Liver (tissue), 7 donors: Measurements from ENCODE around the gene RMP24.

Source experiments
- DNase-seq: peaks from one replicate; pipeline ENCODE4 v3.0.0-alpha.2; 2017; ENCODE audit warnings: low spot score
- H3K27ac ChIP-seq, 2 donors: one replicate each; pipeline ENCODE4 v1.7.0; 2013; ENCODE audit warnings: inconsistent platforms in 2 of 2, low read length in 2 of 2, control low read depth in 1 of 2, low read depth in 1 of 2, mild to moderate bottlenecking in 1 of 2
- H3K27me3 ChIP-seq, 4 donors: one replicate each; pipeline versions ENCODE4 v1.6.1 to v1.7.0; 2013; ENCODE audit warnings: low read length in 3 of 4, inconsistent platforms in 1 of 4, mild to moderate bottlenecking in 1 of 4, moderate library complexity in 1 of 4; ENCODE audit not compliant: control insufficient read depth in 4 of 4, insufficient read depth in 4 of 4
- H3K36me3 ChIP-seq, 4 donors: one replicate each; pipeline versions ENCODE4 v1.6.1 to v1.7.0; 2013; ENCODE audit warnings: low read length in 3 of 4, mild to moderate bottlenecking in 3 of 4, low read depth in 1 of 4, moderate library complexity in 1 of 4; ENCODE audit not compliant: control insufficient read depth in 4 of 4, insufficient read depth in 3 of 4
- H3K4me1 ChIP-seq, 4 donors: one replicate each; pipeline versions ENCODE4 v1.6.1 to v1.7.0; 2013; ENCODE audit warnings: low read length in 3 of 4, mild to moderate bottlenecking in 3 of 4, moderate library complexity in 1 of 4; ENCODE audit not compliant: control insufficient read depth in 4 of 4, insufficient read depth in 4 of 4
- H3K4me3 ChIP-seq, 3 donors: one replicate each; pipeline versions ENCODE4 v1.6.1 to v1.7.0; 2013; ENCODE audit warnings: low read length in 3 of 3, control low read depth in 1 of 3, low read depth in 1 of 3, mild to moderate bottlenecking in 1 of 3
- H3K9ac ChIP-seq, 2 donors: one replicate each; pipeline ENCODE4 v1.7.0; 2013; ENCODE audit warnings: low read length in 2 of 2, mild to moderate bottlenecking in 2 of 2, moderate library complexity in 2 of 2, control low read depth in 1 of 2, low read depth in 1 of 2
- H3K9me3 ChIP-seq, 4 donors: one replicate each; pipeline versions ENCODE4 v1.6.1 to v1.7.0; 2013; ENCODE audit warnings: low read length in 3 of 4; ENCODE audit not compliant: control insufficient read depth in 4 of 4
- FOXA2 ChIP-seq: IDR thresholded peaks from 2 replicates; pipeline ENCODE4 v1.6.1; 2016; ENCODE audit warnings: antibody characterized with exemption
- GABPA ChIP-seq, 2 donors: IDR thresholded peaks in 1 of 2; conservative IDR thresholded peaks in 1 of 2; 2 replicates each; pipeline ENCODE4 v1.6.1; 2016; ENCODE audit warnings: antibody characterized with exemption in 2 of 2, mild to moderate bottlenecking in 1 of 2, moderate library complexity in 1 of 2
- HNF4A ChIP-seq, 2 donors: conservative IDR thresholded peaks; 2 replicates each; pipeline ENCODE4 v1.6.1; 2016; ENCODE audit warnings: antibody characterized with exemption in 2 of 2, mild to moderate bottlenecking in 2 of 2
- MAX ChIP-seq: IDR thresholded peaks from 2 replicates; pipeline ENCODE4 v1.6.1; 2016; ENCODE audit warnings: antibody characterized with exemption
- REST ChIP-seq: IDR thresholded peaks from 2 replicates; pipeline ENCODE4 v1.6.1; 2016; ENCODE audit warnings: antibody characterized with exemption, mild to moderate bottlenecking
- SP1 ChIP-seq: IDR thresholded peaks from 2 replicates; pipeline ENCODE4 v1.6.1; 2018; ENCODE audit warnings: antibody characterized with exemption, mild to moderate bottlenecking
- YY1 ChIP-seq: IDR thresholded peaks from 2 replicates; pipeline ENCODE4 v1.6.1; 2016; ENCODE audit warnings: antibody characterized with exemption, mild to moderate bottlenecking
- WGBS: extraction: QIAGEN DNeasy Blood & Tissue Kit; methylation state at CpG from one replicate; pipeline ENCODE4 v1.1.7; 2013; 5-methylcytosine and 5-hydroxymethylcytosine counted together
- TF ChIP-seq, protein P1 (sequence below): IDR thresholded peaks from 2 replicates; pipeline ENCODE4 v1.6.1; 2016; ENCODE audit warnings: antibody characterized with exemption
- donor health status: healthy.
- donor health status: healthy.
- donor health status: healthy.
- donor health status: healthy.

The RMP24 gene

GRCh38 chr18:35993013-35993412 lies 20.5 kb downstream of the RMP24 start:
- Histone ChIP-seq H3K4me3 (no peak overlapping the region), H3K9ac (no peak overlapping the region), H3K27me3 (no peaks in the 10 kb centered on the region), H3K27ac (no peak overlapping the region), H3K4me1 (no peaks in the 10 kb centered on the region), H3K36me3 (peaks cover 0 to 13% (median 5%) of the 10 kb centered on the region in 4 donors), H3K9me3 (no peaks in the 10 kb centered on the region)
- TF ChIP-seq MAX: peak; percentile 25
- TF ChIP-seq, protein P1, sequence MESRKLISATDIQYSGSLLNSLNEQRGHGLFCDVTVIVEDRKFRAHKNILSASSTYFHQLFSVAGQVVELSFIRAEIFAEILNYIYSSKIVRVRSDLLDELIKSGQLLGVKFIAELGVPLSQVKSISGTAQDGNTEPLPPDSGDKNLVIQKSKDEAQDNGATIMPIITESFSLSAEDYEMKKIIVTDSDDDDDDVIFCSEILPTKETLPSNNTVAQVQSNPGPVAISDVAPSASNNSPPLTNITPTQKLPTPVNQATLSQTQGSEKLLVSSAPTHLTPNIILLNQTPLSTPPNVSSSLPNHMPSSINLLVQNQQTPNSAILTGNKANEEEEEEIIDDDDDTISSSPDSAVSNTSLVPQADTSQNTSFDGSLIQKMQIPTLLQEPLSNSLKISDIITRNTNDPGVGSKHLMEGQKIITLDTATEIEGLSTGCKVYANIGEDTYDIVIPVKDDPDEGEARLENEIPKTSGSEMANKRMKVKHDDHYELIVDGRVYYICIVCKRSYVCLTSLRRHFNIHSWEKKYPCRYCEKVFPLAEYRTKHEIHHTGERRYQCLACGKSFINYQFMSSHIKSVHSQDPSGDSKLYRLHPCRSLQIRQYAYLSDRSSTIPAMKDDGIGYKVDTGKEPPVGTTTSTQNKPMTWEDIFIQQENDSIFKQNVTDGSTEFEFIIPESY: no peak
- DNase-seq: no peak
- WGBS: 61% methylated on average over 6 of the region's 6 CpGs

DNA sequence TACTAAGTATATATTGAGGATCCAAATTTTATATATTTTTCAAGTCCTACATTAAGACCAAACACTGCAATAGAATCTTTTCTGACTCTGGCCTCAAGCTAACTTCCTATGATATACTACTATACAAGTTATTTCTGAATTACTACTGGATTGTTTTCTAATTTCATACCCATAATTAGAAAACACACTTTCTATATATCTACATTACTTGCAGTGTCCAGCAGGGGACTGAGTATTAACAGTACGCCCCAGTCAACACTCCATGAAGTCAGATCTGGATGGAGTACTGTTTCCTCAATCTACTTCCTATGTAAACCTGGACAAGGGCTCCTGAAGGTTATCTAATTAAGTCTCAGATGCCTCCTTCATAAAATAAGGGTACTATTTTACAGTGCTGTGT lies 26.5 kb downstream of the RMP24 start:
- no peaks in the 10 kb centered on the region for H3K27me3 ChIP-seq
- DNase-seq: no peak
- no peak for TF ChIP-seq YY1
- H3K36me3 ChIP-seq: no peaks in the 10 kb centered on the region
- no peaks in the 10 kb centered on the region for H3K9me3 ChIP-seq
- 83% methylated on average over 1 of the region's 1 CpG for WGBS
- no peak overlapping the region for H3K4me3 ChIP-seq
- no peak overlapping the region for H3K9ac ChIP-seq
- no peak overlapping the region for H3K27ac ChIP-seq
- H3K4me1 ChIP-seq: no peaks in the 10 kb centered on the region

DNA sequence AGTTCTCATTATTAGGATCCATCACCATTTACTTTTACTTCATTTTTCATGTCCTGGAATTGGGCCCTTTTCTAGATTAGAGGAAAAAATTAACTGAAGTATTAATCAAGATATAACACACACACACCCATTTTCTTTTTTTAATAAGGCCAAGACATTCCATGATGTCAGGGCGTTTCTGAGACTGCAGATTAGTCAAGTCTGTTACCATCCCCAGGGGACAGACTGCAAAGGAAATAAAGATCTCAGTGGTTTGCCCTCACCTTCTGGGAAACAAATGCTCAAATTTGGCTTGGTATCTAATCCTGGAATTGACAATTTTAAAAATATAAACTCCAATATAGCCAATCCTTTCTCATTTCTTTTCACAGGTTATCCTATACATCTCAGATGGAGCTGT lies 27.4 kb downstream of the RMP24 start:
- Histone ChIP-seq H3K9ac (no peak overlapping the region), H3K4me1 (no peaks in the 10 kb centered on the region), H3K27ac (no peak overlapping the region), H3K9me3 (no peaks in the 10 kb centered on the region), H3K27me3 (no peaks in the 10 kb centered on the region), H3K36me3 (no peaks in the 10 kb centered on the region), H3K4me3 (no peak overlapping the region)
- WGBS: 82% methylated on average over 1 of the region's 1 CpG
- no peak for TF ChIP-seq SP1
- TF ChIP-seq FOXA2: no peak
- no peak for TF ChIP-seq GABPA (IDR thresholded peaks at IDR 0.05 in 1 of 2, conservative IDR thresholded peaks at IDR 0.05 in 1 of 2)
- no peak for DNase-seq

DNA sequence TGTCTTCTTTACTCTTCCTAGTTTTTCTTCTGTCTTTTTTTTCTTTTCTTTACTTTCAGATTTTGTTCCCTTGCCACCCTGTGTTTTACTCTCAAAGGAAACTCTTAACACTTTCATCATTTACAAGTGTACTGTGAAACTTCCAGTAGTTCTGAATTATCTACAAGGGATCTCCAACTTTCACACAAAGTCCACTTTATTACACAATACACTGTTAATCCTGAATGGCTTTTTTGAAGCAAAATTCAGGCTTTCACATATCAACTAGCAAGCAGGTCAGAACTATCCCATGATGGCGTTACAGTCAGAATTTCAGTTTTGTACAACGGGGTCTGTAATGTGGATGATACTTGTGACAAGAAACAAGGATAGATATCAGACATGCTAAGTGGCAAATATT lies 34.5 kb downstream of the RMP24 start:
- Histone ChIP-seq H3K36me3 (no peaks in the 10 kb centered on the region), H3K4me1 (no peaks in the 10 kb centered on the region), H3K27me3 (no peaks in the 10 kb centered on the region), H3K9me3 (no peaks in the 10 kb centered on the region), H3K9ac (no peak overlapping the region), H3K27ac (no peak overlapping the region), H3K4me3 (no peak overlapping the region)
- WGBS: 98% methylated on average over 2 of the region's 2 CpGs
- no peak for DNase-seq
- TF ChIP-seq REST (no peak), HNF4A (conservative IDR thresholded peaks at IDR 0.05) (peak; percentile 14 to 47)
